ENCODE results near the gene ASCL2.

Gene ASCL2

GRCh38 chr11:2271327-2272227, 1.2 kb upstream of the ASCL2 start:
- no peak for DNase-seq

- DNase-seq: peak; percentile 64
Observed at GRCh38 chr11:2271077-2271326, 614 bp upstream of the ASCL2 start.

GRCh38 chr11:2269601-2270321, 627 bp downstream of the ASCL2 start:
- peak; percentile 50 for DNase-seq

- peak; percentile 42 for DNase-seq
Observed at GRCh38 chr11:2268729-2269600, 1.4 kb downstream of the ASCL2 start.

- DNase-seq: no peak
Observed at GRCh38 chr11:2267851-2268728, 2.3 kb downstream of the ASCL2 start.

GRCh38 chr11:2267306-2267850, 3.0 kb downstream of the ASCL2 start:
- DNase-seq: no peak

GRCh38 chr11:2266586-2267305, 3.6 kb downstream of the ASCL2 start:
- no peak for DNase-seq

- no peak for DNase-seq
Observed at GRCh38 chr11:2265854-2266585, 4.4 kb downstream of the ASCL2 start.

GRCh38 chr11:2265396-2265795, 5.0 kb downstream of the ASCL2 start:
- peak; percentile 24 for DNase-seq

GRCh38 chr11:2264366-2265053, 5.9 kb downstream of the ASCL2 start:
- no peak for DNase-seq

- DNase-seq: no peak
Observed at GRCh38 chr11:2263724-2264360, 6.5 kb downstream of the ASCL2 start.

GRCh38 chr11:2263071-2263565, 7.3 kb downstream of the ASCL2 start:
- DNase-seq: no peak

GRCh38 chr11:2262301-2263070, 7.9 kb downstream of the ASCL2 start:
- no peak for DNase-seq

- no peak for DNase-seq
Observed at GRCh38 chr11:2261436-2262230, 8.8 kb downstream of the ASCL2 start.

GRCh38 chr11:2260491-2261364, 9.7 kb downstream of the ASCL2 start:
- no peak for DNase-seq

GRCh38 chr11:2259897-2260451, 10.4 kb downstream of the ASCL2 start:
- DNase-seq: no peak
